Smooth muscle cell of trachea (primary cell): ENCODE measurements around the gene PYM1. TPM values are rescaled to one million over a fixed set of nuclear protein-coding genes. Genes with fewer than 3 reads are reported as not detected.

ENCODE experiments used
- total RNA-seq: library from RNA; depleted of rRNA; stranded (reverse); fragments of >200 nt; gene quantifications from 2 replicates; pipeline ENCODE4 v1.2.1, GENCODE V29; 2014

Gene PYM1
- 34.2 and 36.5 TPM in 2 replicates for total RNA-seq

DNA sequence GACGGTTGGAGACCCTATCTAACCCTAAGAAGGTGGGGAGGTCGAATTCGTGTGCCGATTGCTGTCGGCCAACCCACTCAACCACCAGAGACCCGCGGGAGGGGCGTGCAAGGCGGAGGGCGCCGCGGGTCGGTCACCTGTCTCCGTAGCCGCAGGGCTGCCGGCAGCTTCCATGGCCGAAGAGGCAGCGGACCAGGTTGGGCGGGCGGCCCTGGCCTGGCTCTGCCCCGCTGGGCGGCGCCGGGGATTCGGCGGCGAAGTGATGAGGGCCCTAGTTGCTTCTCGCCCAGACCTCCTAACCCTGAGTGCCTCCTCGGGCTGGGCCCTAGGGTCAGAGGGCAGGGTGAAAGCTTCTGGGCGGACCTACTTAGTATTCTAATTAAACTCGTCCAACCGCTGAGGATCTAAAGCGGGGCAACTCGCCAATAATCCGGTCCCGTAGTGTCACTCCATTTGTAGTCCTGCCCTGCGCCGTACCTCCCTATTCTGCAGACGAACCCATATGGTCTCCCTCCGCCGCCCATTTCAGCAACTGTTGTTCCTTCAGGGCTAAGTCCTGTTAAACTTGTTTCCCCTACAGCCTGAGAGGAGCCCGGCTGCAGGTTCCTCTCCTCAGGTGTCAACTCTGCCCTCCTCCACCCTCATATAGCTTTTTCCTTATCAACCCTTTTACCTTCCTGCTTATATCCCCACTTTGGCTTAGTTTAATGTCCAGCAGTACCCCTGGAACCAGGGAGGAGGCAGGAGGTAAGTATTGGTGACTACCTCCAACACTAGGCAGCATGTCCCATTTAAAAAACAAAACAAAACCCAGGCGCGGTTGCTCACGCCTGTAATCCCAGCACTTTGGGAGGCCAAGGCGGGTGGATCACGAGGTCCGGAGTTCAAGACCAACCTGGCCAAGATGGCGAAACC lies at the start of gene PYM1:
Gene PYM1, minus strand, starts transcription at position 307 of the 915 bp plus-strand sequence. Its CDS starts 133 bp downstream, at position 174.

GRCh38 chr12:55973599-55974307 lies 46.1 kb upstream of the PYM1 start, which contains the start of gene RAB5B:
Gene RAB5B (plus strand): TSS chr12:55974078. CDS start chr12:55986961, 12,883 bp downstream.

DNA sequence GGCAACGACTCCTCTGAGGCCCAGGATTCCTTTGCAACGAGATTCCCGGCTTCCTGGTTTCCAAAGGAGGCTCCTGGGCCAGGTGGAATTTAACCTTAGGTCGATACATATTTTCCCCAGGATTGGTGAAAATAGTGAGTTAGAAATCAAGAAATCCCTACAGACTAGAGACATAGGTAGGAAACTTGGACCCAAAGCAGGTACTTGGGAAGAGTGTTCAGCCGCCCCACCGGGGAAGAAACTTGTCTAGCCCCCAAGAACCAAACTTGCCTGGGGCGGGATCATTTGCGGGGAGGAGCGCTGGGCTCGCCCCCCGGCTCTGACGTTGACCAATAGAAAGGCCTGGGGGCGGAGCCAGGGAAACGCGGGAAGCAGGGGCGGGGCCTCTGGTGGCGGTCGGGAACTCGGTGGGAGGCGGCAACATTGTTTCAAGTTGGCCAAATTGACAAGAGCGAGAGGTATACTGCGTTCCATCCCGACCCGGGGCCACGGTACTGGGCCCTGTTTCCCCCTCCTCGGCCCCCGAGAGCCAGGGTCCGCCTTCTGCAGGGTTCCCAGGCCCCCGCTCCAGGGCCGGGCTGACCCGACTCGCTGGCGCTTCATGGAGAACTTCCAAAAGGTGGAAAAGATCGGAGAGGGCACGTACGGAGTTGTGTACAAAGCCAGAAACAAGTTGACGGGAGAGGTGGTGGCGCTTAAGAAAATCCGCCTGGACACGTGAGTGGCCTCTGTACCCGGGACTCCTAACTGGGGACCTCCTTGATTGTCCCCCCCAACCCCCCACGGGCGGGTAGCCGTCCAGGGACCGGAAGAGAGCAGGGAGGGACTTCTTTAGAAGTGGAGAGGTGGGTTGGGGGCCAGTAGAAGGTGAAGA lies 39.0 kb upstream of the PYM1 start, which contains the start of gene CDK2:
Gene CDK2, plus strand, starts transcription at position 423 of the 874 bp plus-strand sequence. Its CDS starts 179 bp downstream, at position 602.

DNA sequence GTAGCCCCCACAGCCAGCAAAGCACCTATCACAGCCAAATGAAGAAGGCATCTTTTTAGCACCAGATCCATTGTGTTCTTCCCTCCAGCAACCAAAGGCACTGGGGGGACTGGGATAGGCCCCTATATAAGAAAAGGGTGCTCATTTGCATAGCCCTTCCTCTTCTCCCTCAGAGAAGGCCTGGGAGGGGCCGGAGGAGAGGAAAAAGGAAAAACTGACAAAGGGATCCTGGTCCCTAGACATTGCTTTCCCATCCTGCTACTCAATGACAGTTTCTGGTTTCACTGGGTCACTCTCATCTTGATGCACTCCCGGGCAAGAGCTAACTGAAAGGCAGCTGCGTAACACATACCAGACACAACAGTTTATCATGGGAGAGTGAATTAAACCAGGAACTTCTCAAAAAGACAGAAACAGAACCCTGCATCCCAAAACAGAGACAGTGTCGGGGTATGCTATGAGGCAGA lies 38.3 kb upstream of the PYM1 start, which contains the start of gene PMEL:
Gene PMEL, minus strand, starts transcription at position 102 of the 467 bp plus-strand sequence. Its CDS starts 31 bp downstream, at position 71.

GRCh38 chr12:55930771-55931316 lies 3.1 kb upstream of the PYM1 start, which contains the start of gene DGKA:
Gene DGKA (plus strand): TSS chr12:55931162. CDS start chr12:55936504, 5,342 bp downstream.

Other genes starting within 250 kb of the PYM1 start
- 55.0 and 68.8 TPM in 2 replicates for gene ITGA7, start 220.0 kb downstream of the PYM1 start, total RNA-seq
- gene BLOC1S1, start 211.8 kb downstream of the PYM1 start, total RNA-seq, result 62.9 and 118 TPM in 2 replicates
- gene RDH5, start 207.5 kb downstream of the PYM1 start, total RNA-seq, result 36.7 and 58.9 TPM in 2 replicates
- gene CD63, start 198.9 kb downstream of the PYM1 start, total RNA-seq, result 2,880 and 3,412 TPM in 2 replicates
- 10.2 and 18.4 TPM in 2 replicates for gene GDF11, start 184.8 kb downstream of the PYM1 start, total RNA-seq
- 63.2 and 108 TPM in 2 replicates for gene SARNP, start 110.2 kb downstream of the PYM1 start, total RNA-seq
- gene ORMDL2, start 109.9 kb downstream of the PYM1 start, total RNA-seq, result 12.2 and 24.9 TPM in 2 replicates
- gene DNAJC14, start 98.3 kb downstream of the PYM1 start, total RNA-seq, result 72.8 and 74.6 TPM in 2 replicates
- gene MMP19, start 85.0 kb downstream of the PYM1 start, total RNA-seq, result 8.4 and 12.1 TPM in 2 replicates
- 68.6 and 74.2 TPM in 2 replicates for gene DGKA, start 3.3 kb upstream of the PYM1 start, total RNA-seq
- gene PMEL, start 38.1 kb upstream of the PYM1 start, total RNA-seq, result 0.33 and 1.6 TPM in 2 replicates
- 13.4 and 21.1 TPM in 2 replicates for gene CDK2, start 38.9 kb upstream of the PYM1 start, total RNA-seq
- gene RAB5B, start 46.2 kb upstream of the PYM1 start, total RNA-seq, result 65.5 and 66.2 TPM in 2 replicates
- gene SUOX, start 69.4 kb upstream of the PYM1 start, total RNA-seq, result 17.5 and 19.0 TPM in 2 replicates
- 1.2 and 1.7 TPM in 2 replicates for gene IKZF4, start 93.1 kb upstream of the PYM1 start, total RNA-seq
- 136 and 411 TPM in 2 replicates for gene RPS26, start 114.0 kb upstream of the PYM1 start, total RNA-seq
- 0.33 and 2.3 TPM in 2 replicates for gene ERBB3, start 152.3 kb upstream of the PYM1 start, total RNA-seq
- gene PA2G4, start 176.7 kb upstream of the PYM1 start, total RNA-seq, result 101 and 138 TPM in 2 replicates
- gene RPL41, start 188.7 kb upstream of the PYM1 start, total RNA-seq, result 1,465 and 2,446 TPM in 2 replicates
- gene ZC3H10, start 190.4 kb upstream of the PYM1 start, total RNA-seq, result 4.4 and 5.6 TPM in 2 replicates
- 396 and 399 TPM in 2 replicates for gene ESYT1, start 200.4 kb upstream of the PYM1 start, total RNA-seq
- gene MYL6B, start 224.7 kb upstream of the PYM1 start, total RNA-seq, result 68.3 and 89.3 TPM in 2 replicates
- 1,139 and 2,051 TPM in 2 replicates for gene MYL6, start 230.5 kb upstream of the PYM1 start, total RNA-seq